VCaP (cell line): ENCODE data around the gene CCDC174.
"Not testable (repeated sequence)": the region's sequence is repeated elsewhere in the genome, so short reads cannot be mapped to it uniquely, and the experiment has no call there.

Experiments
- H3K27ac ChIP-seq: fragments of 450-650 bp; 2 replicates; pipeline ENCODE4 v1.5.1; 2017
- CTCF ChIP-seq: fragments of 450-650 bp; conservative IDR thresholded peaks from 2 replicates; pipeline ENCODE4 v1.5.1; 2017; ENCODE audit warnings: mild to moderate bottlenecking, moderate library complexity

The CCDC174 gene

GRCh38 chr3:14608298-14608697, 43.3 kb upstream of the CCDC174 start:
- no peak overlapping the region for H3K27ac ChIP-seq
- TF ChIP-seq CTCF = peak; percentile 49

GRCh38 chr3:14609058-14609457, 42.5 kb upstream of the CCDC174 start:
- H3K27ac ChIP-seq = not testable (repeated sequence)

GRCh38 chr3:14609506-14609905, 42.1 kb upstream of the CCDC174 start:
- H3K27ac ChIP-seq = no peak overlapping the region
- no peak for TF ChIP-seq CTCF

GRCh38 chr3:14609941-14610340, 41.6 kb upstream of the CCDC174 start:
- H3K27ac ChIP-seq = no peak overlapping the region
- TF ChIP-seq CTCF = no peak

GRCh38 chr3:14614189-14614588, 37.4 kb upstream of the CCDC174 start:
- no peak for TF ChIP-seq CTCF
- H3K27ac ChIP-seq = peak overlapping the region; percentile 93

GRCh38 chr3:14614862-14615261, 36.7 kb upstream of the CCDC174 start:
- peak overlapping the region; percentile 93 for H3K27ac ChIP-seq
- TF ChIP-seq CTCF = no peak

- TF ChIP-seq CTCF = no peak
- H3K27ac ChIP-seq = peak overlapping the region; percentile 93
Measured at GRCh38 chr3:14616606-14617507, 34.7 kb upstream of the CCDC174 start.

GRCh38 chr3:14617508-14618023, 34.0 kb upstream of the CCDC174 start:
- TF ChIP-seq CTCF = no peak
- H3K27ac ChIP-seq = peak overlapping the region; percentile 93
